K562 (cell line): ENCODE measurements around the gene CENPT. TPM values are rescaled to one million over a fixed set of nuclear protein-coding genes. Genes with fewer than 3 reads are reported as not detected.

Source experiments
- BHLHE40 ChIP-seq: IDR thresholded peaks from 2 replicates; pipeline ENCODE4 v1.6.1; 2011; ENCODE audit warnings: low read length, improper control_type of control experiment
- CBX8 ChIP-seq: fragments of 200-600 bp; sonication (generic); IDR thresholded peaks from 2 replicates; pipeline ENCODE4 v1.6.1; 2012; ENCODE audit warnings: borderline replicate concordance, mixed run types, low read depth, mild to moderate bottlenecking, moderate library complexity, mixed read lengths, low read length, control low read depth, inconsistent platforms; ENCODE audit not compliant: poor library complexity, severe bottlenecking; ENCODE audit errors: extremely low read depth
- EP400 ChIP-seq: fragments of 450-650 bp; IDR thresholded peaks from 2 replicates; pipeline ENCODE4 v1.6.1; 2017; ENCODE audit warnings: antibody characterized with exemption, mild to moderate bottlenecking, moderate library complexity
- HOXB6 ChIP-seq: fragments of 250-450 bp; sonication (Bioruptor Pico); IDR thresholded peaks from 2 replicates; pipeline ENCODE4 v1.5.1; 2022; ENCODE audit warnings: mild to moderate bottlenecking, borderline replicate concordance
- MED1 ChIP-seq: sonication (generic); formaldehyde crosslinking; IDR thresholded peaks from 2 replicates; pipeline ENCODE4 v1.8.1; 2023; ENCODE audit warnings: missing genetic modification reagents, borderline replicate concordance
- PYGO2 ChIP-seq: fragments of 450-650 bp; IDR thresholded peaks from 2 replicates; pipeline ENCODE4 v1.6.1; 2016; ENCODE audit warnings: mild to moderate bottlenecking, missing genetic modification characterization, moderate library complexity, missing compliant biosample characterization
- RAD51 ChIP-seq: fragments of 450-650 bp; IDR thresholded peaks from 2 replicates; pipeline ENCODE4 v1.7.1; 2016; ENCODE audit warnings: low read depth, mild to moderate bottlenecking, borderline replicate concordance
- TAF1 ChIP-seq: IDR thresholded peaks from 2 replicates; pipeline ENCODE4 v1.6.1; 2011; ENCODE audit warnings: mild to moderate bottlenecking, low read length, moderate library complexity; ENCODE audit not compliant: insufficient read depth, control insufficient read depth, severe bottlenecking; ENCODE audit errors: extremely low read depth
- TCF7 ChIP-seq: sonication (generic); IDR thresholded peaks from 2 replicates; pipeline ENCODE4 v1.6.1; 2016; ENCODE audit warnings: antibody characterized with exemption, borderline replicate concordance
- ZNF224 ChIP-seq: sonication (generic); formaldehyde crosslinking; IDR thresholded peaks from 2 replicates; pipeline ENCODE4 v1.8.0; 2022; ENCODE audit warnings: mild to moderate bottlenecking, missing genetic modification reagents
- ZNF77 ChIP-seq: fragments of 250-450 bp; sonication (Bioruptor Pico); IDR thresholded peaks from 2 replicates; pipeline ENCODE4 v1.5.0; 2020
- polyA plus RNA-seq, 8 experiments: library from polyadenylated mRNA; depleted of rRNA in 4 of 8; stranded (reverse) in 5 of 8; unstranded in 3 of 8; fragments of >200 nt; fragmentation: Nextera tagmentation in 2 of 8; fragmentation: Illumina TruSeq in 1 of 8; extraction: Ambion mirVana in 2 of 8; extraction: Trizol in 1 of 8; gene quantifications; 2 replicates each; pipeline versions ENCODE4 v1.2.1 to v1.2.3, GENCODE V29; 2011 to 2014; ENCODE audit warnings: inconsistent platforms in 1 of 8, missing spikeins in 1 of 8
- total RNA-seq, 7 experiments: library from RNA; depleted of rRNA in 6 of 7; stranded (reverse); fragments of >200 nt in 6 of 7; fragmentation: Illumina TruSeq in 2 of 7; extraction: Trizol in 2 of 7; gene quantifications; 2 replicates each; pipeline versions ENCODE4 v1.2.1 to v1.2.3, GENCODE V29; 2011 to 2021; ENCODE audit warnings: low replicate concordance in 1 of 7
- TF ChIP-seq, protein P1 (sequence below): sonication (generic); formaldehyde crosslinking; IDR thresholded peaks from 2 replicates; pipeline ENCODE4 v1.8.1; 2023; ENCODE audit warnings: mild to moderate bottlenecking, missing genetic modification reagents, moderate library complexity
- TF ChIP-seq, protein P2 (sequence below): fragments of 450-650 bp; IDR thresholded peaks from 2 replicates; pipeline ENCODE4 v1.7.0; 2016; ENCODE audit warnings: borderline replicate concordance
- TF ChIP-seq, protein P3 (sequence below): sonication (generic); formaldehyde crosslinking; IDR thresholded peaks from 2 replicates; pipeline ENCODE4 v1.8.1; 2023; ENCODE audit warnings: mild to moderate bottlenecking, missing genetic modification reagents
- TF ChIP-seq, protein P4 (sequence below), 3 experiments: IDR thresholded peaks in 2 of 3; conservative IDR thresholded peaks in 1 of 3; 2 replicates each; pipeline ENCODE4 v1.5.1; 2011 to 2012; ENCODE audit warnings: low read length in 3 of 3, mild to moderate bottlenecking in 3 of 3, control low read depth in 2 of 3, improper control_type of control experiment in 1 of 3, inconsistent platforms in 1 of 3, low read depth in 1 of 3, mixed read lengths in 1 of 3, moderate library complexity in 1 of 3; ENCODE audit not compliant: insufficient read depth in 2 of 3
- TF ChIP-seq, protein P5 (sequence below), 2 experiments: fragments of 450-650 bp; conservative IDR thresholded peaks; 2 replicates each; pipeline ENCODE4 v1.6.1; 2017; ENCODE audit warnings: mild to moderate bottlenecking in 2 of 2, moderate library complexity in 2 of 2

CENPT gene
- total and polyA plus RNA-seq, 9 of the 15 experiments (the other 6 are each of a cell fraction or from before 2014, with no cell fraction given): 3.6 to 94.2 (median 44.1) TPM

DNA sequence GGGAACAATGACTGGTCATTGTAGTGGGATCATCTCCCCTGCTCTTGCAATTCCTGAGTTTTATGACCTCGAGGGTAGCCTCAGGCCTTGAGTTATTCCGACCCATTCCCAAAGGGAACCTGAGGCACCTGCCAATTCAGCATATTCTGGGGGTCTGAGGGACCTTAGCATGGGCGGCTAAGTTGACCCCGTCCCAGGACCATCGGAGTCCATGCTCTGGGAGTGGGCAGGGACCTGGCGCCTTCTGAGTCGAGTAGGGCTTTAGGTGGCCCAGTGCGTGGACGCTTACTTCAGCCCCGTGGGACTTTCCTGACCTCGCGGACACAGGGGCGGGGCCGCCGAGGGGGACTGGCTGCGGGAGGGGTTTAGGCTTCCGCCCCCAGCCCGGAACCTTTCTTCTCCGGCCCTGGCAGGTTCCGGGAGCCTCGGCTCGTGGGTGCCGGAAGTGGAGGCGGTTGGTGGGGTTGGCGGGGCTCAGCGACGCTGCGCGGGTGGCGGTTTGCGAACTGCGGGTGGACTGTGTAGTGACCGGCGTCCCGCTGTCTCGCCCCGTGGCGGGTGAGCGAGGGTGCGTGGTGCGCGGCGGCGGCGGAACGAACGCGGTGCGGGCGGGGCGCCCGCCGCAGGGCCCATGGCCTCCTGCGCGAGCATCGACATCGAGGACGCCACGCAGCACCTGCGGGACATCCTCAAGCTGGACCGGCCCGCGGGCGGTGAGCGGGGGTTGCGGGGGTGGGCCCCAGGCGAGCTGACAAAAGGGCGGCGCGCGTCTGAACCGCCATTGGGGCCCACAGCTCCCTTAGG, 25.3 kb upstream of the CENPT start, which contains the start of gene EDC4 (continued):
- TF ChIP-seq, protein P1, sequence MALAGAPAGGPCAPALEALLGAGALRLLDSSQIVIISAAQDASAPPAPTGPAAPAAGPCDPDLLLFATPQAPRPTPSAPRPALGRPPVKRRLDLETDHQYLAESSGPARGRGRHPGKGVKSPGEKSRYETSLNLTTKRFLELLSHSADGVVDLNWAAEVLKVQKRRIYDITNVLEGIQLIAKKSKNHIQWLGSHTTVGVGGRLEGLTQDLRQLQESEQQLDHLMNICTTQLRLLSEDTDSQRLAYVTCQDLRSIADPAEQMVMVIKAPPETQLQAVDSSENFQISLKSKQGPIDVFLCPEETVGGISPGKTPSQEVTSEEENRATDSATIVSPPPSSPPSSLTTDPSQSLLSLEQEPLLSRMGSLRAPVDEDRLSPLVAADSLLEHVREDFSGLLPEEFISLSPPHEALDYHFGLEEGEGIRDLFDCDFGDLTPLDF (CRISPR knock-in tag): no peak; the same call in 1 of the 2 replicates
- no peak for TF ChIP-seq CBX8
- TF ChIP-seq ZNF77 (CRISPR knock-in tag): no peak
- TF ChIP-seq, protein P2, sequence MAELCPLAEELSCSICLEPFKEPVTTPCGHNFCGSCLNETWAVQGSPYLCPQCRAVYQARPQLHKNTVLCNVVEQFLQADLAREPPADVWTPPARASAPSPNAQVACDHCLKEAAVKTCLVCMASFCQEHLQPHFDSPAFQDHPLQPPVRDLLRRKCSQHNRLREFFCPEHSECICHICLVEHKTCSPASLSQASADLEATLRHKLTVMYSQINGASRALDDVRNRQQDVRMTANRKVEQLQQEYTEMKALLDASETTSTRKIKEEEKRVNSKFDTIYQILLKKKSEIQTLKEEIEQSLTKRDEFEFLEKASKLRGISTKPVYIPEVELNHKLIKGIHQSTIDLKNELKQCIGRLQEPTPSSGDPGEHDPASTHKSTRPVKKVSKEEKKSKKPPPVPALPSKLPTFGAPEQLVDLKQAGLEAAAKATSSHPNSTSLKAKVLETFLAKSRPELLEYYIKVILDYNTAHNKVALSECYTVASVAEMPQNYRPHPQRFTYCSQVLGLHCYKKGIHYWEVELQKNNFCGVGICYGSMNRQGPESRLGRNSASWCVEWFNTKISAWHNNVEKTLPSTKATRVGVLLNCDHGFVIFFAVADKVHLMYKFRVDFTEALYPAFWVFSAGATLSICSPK: no peak
- no peak for TF ChIP-seq HOXB6 (CRISPR knock-in tag)
- no peak for TF ChIP-seq MED1 (CRISPR knock-in tag)
- TF ChIP-seq, protein P3, sequence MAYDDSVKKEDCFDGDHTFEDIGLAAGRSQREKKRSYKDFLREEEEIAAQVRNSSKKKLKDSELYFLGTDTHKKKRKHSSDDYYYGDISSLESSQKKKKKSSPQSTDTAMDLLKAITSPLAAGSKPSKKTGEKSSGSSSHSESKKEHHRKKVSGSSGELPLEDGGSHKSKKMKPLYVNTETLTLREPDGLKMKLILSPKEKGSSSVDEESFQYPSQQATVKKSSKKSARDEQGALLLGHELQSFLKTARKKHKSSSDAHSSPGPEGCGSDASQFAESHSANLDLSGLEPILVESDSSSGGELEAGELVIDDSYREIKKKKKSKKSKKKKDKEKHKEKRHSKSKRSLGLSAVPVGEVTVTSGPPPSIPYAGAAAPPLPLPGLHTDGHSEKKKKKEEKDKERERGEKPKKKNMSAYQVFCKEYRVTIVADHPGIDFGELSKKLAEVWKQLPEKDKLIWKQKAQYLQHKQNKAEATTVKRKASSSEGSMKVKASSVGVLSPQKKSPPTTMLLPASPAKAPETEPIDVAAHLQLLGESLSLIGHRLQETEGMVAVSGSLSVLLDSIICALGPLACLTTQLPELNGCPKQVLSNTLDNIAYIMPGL (CRISPR knock-in tag): peak; percentile 89; the same call in 1 of the 2 replicates
- TF ChIP-seq, protein P4, sequence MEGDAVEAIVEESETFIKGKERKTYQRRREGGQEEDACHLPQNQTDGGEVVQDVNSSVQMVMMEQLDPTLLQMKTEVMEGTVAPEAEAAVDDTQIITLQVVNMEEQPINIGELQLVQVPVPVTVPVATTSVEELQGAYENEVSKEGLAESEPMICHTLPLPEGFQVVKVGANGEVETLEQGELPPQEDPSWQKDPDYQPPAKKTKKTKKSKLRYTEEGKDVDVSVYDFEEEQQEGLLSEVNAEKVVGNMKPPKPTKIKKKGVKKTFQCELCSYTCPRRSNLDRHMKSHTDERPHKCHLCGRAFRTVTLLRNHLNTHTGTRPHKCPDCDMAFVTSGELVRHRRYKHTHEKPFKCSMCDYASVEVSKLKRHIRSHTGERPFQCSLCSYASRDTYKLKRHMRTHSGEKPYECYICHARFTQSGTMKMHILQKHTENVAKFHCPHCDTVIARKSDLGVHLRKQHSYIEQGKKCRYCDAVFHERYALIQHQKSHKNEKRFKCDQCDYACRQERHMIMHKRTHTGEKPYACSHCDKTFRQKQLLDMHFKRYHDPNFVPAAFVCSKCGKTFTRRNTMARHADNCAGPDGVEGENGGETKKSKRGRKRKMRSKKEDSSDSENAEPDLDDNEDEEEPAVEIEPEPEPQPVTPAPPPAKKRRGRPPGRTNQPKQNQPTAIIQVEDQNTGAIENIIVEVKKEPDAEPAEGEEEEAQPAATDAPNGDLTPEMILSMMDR (IDR thresholded peaks at IDR 0.05 in 2 of 3, conservative IDR thresholded peaks at IDR 0.05 in 1 of 3; ENCODE audit: insufficient read depth in 2 of 3, low read depth in 1 of 3, low read length in 3 of 3): no peak
- TF ChIP-seq BHLHE40: no peak
- TF ChIP-seq, protein P5, sequence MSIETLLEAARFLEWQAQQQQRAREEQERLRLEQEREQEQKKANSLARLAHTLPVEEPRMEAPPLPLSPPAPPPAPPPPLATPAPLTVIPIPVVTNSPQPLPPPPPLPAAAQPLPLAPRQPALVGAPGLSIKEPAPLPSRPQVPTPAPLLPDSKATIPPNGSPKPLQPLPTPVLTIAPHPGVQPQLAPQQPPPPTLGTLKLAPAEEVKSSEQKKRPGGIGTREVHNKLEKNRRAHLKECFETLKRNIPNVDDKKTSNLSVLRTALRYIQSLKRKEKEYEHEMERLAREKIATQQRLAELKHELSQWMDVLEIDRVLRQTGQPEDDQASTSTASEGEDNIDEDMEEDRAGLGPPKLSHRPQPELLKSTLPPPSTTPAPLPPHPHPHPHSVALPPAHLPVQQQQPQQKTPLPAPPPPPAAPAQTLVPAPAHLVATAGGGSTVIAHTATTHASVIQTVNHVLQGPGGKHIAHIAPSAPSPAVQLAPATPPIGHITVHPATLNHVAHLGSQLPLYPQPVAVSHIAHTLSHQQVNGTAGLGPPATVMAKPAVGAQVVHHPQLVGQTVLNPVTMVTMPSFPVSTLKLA (conservative IDR thresholded peaks at IDR 0.05): peak in 1 of 2 experiments; percentile 91; a peak in 3 of 4 replicates
- TF ChIP-seq PYGO2: no peak
- TF ChIP-seq TCF7: no peak
- TF ChIP-seq RAD51: no peak
- peak; percentile 80; the same call in 1 of the 2 replicates for TF ChIP-seq ZNF224 (CRISPR knock-in tag)
- peak; percentile 86 for TF ChIP-seq TAF1
- peak; percentile 90 for TF ChIP-seq EP400
